BJ (cell line): ENCODE results near the gene FN1. TPM values are rescaled to one million over a fixed set of nuclear protein-coding genes. Genes with fewer than 3 reads are reported as not detected.
"Not testable (repeated sequence)": the region's sequence is repeated elsewhere in the genome, so short reads cannot be mapped to it uniquely, and the experiment has no call there.

Experiments used
- CTCF ChIA-PET: fragments of 350-600 bp; formaldehyde crosslinking; extraction: SDS; loops from one replicate; lab custom pipeline; 2021; ENCODE audit warnings: antibody characterized with exemption, inconsistent platforms; lab: Yijun Ruan, JAX
- POLR2A ChIA-PET: fragments of 300-600 bp; sonication (Branson Sonifier 250); formaldehyde crosslinking; extraction: SDS; loops from one replicate; lab custom pipeline; 2021; ENCODE audit warnings: antibody characterized with exemption; lab: Charles Lee
- DNase-seq: peaks from one replicate; pipeline ENCODE4 v3.0.0-alpha.2; 2011; ENCODE audit warnings: low read depth
- H3K27me3 ChIP-seq: 2 replicates; pipeline ENCODE4 v1.6.0; 2011; ENCODE audit warnings: low read length; ENCODE audit not compliant: control insufficient read depth, insufficient read depth
- H3K36me3 ChIP-seq: 2 replicates; pipeline ENCODE4 v1.5.1; 2011; ENCODE audit warnings: low read length; ENCODE audit not compliant: control insufficient read depth, insufficient read depth
- H3K4me3 ChIP-seq: 2 replicates; pipeline ENCODE4 v1.5.1; 2011; ENCODE audit warnings: low read depth, mild to moderate bottlenecking, control low read depth, low read length
- CTCF ChIP-seq: IDR thresholded peaks from 2 replicates; pipeline ENCODE4 v1.5.1; 2011; ENCODE audit warnings: low read depth, mild to moderate bottlenecking, control low read depth, inconsistent platforms, low read length, moderate library complexity; ENCODE audit not compliant: insufficient read depth
- polyA plus RNA-seq: library from polyadenylated mRNA; depleted of rRNA; stranded (reverse); fragments of >200 nt; gene quantifications from 2 replicates; pipeline ENCODE4 v1.2.3, GENCODE V29; 2011

FN1 gene
- polyA plus RNA-seq, 1 experiment = 5,814 TPM

DNA sequence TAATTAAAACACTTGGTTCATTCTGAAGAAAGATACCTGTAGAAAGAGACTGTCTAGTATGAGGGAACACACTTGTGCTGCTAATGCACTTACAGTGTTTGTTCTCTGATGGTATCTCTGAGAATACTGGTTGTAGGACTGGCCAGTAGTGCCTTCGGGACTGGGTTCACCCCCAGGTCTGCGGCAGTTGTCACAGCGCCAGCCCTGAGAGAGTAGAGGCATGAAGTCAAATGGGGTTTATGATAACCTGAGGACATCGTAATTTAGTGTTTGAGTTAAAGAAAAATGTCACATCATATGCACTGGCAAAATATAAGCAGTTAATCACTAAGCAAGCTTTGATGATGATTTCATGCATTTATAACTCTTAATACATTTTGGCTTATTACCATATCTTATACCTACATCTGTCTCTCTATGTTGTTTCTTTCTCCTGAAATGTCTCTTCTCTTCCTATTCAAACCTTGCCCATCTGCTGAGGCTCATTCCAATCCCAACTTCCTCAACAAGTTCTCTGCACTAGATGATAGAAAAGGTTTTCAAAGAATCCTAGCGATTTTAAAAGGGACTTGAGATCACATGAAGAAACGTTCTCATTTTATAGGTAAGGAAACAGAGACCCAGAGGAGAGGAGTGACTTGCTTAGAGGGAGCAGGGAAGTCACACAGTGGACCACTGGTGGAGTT is 73.8 kb downstream of the FN1 start:
- TF ChIP-seq CTCF = no peak
- Histone ChIP-seq H3K36me3 (peaks cover 29% of the 10 kb centered on the region), H3K27me3 (no peaks in the 10 kb centered on the region), H3K4me3 (no peak overlapping the region)
- ChIA-PET POLR2A (no interaction called here), CTCF (no interaction called here)
- no peak for DNase-seq

DNA sequence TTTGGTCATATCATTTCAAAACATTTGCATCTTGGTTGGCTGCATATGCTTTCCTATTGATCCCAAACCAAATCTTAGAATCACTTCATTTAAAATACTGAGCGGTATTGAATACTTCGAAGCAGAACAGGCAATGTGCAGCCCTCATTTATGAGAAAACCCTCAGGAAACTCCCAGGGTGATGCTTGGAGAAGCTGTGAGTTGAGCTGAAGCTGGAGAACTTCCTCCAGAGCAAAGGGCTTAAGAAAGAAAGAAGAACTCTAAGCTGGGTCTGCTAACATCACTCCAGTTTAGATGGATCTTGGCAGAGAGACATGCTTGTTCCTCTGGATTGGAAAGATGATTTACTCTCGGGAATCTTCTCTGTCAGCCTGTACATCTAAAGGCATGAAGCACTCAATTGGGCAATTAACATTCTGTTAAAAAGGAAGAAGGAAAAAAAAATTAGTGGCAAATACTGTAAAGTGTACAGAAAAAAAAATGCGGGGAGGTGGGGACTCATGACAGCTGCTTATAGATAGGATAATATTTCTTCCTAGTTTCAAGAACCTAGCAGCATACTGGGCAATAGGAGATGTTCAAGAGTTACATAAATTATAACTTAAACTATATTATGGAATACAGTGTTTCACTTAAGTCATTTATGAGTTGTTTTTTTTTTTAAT is 74.5 kb downstream of the FN1 start:
- no peak for TF ChIP-seq CTCF
- peaks cover 27% of the 10 kb centered on the region for H3K36me3 ChIP-seq
- H3K4me3 ChIP-seq = no peak overlapping the region
- ChIA-PET POLR2A (no interaction called here), CTCF (no interaction called here)
- no peak for DNase-seq
- H3K27me3 ChIP-seq = no peaks in the 10 kb centered on the region

- Histone ChIP-seq H3K27me3 (no peaks in the 10 kb centered on the region), H3K4me3 (no peak overlapping the region), H3K36me3 (peaks cover 27% of the 10 kb centered on the region)
- no peak for TF ChIP-seq CTCF
- no peak for DNase-seq
- POLR2A ChIA-PET = no interaction called here
- CTCF ChIA-PET = no interaction called here
Measured at GRCh38 chr2:215360596-215360995, 75.3 kb downstream of the FN1 start.

DNA sequence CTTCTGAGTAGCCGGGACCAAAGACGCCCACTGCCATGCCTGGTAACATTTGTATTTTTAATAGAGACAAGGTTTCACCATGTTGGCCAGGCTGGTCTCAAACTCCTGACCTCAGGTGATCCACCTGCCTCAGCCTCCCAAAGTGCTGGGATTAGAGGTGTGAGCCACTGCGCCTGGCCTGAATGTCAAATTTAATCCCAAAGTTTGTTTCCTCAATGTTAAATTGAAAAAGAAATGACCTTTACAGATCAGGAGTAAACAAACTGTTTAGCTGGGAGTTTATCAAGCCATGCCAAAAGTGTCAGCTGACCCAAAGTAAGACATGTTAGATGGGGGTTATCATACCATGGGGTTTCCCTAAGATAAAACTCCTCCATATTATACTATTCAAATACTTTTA is 75.8 kb downstream of the FN1 start:
- POLR2A ChIA-PET, H3K27me3 ChIP-seq, CTCF ChIA-PET, DNase-seq, H3K4me3 ChIP-seq: not testable (repeated sequence)
- peaks cover 23% of the 10 kb centered on the region for H3K36me3 ChIP-seq

- no peak for TF ChIP-seq CTCF
- POLR2A ChIA-PET = no interaction called here
- Histone ChIP-seq H3K4me3 (no peak overlapping the region), H3K27me3 (no peaks in the 10 kb centered on the region), H3K36me3 (peaks cover 19% of the 10 kb centered on the region)
- CTCF ChIA-PET = interaction anchor here (0.6 kb wide), 1 partner anchor 28 kb away, joined by 3 read pairs; no protein-coding TSS in a partner anchor
- no peak for DNase-seq
Measured at GRCh38 chr2:215359576-215359922, 76.3 kb downstream of the FN1 start.
